ENCODE data around the gene TBXAS1.
A peak's percentile ranks its signal among the peaks of the same experiment; 100 is the strongest.

Gene TBXAS1

GRCh38 chr7:139984642-139985539 lies 155.8 kb downstream of the TBXAS1 start:
- no peak for DNase-seq

- DNase-seq = no peak
Observed at GRCh38 chr7:139985811-139986210, 156.7 kb downstream of the TBXAS1 start.

GRCh38 chr7:139987691-139988516 lies 158.8 kb downstream of the TBXAS1 start:
- no peak for DNase-seq

GRCh38 chr7:139989366-139990141 lies 160.5 kb downstream of the TBXAS1 start:
- no peak for DNase-seq

GRCh38 chr7:139990142-139990535 lies 161.1 kb downstream of the TBXAS1 start:
- DNase-seq = no peak

- no peak for DNase-seq
Observed at GRCh38 chr7:139990571-139991268, 161.7 kb downstream of the TBXAS1 start.

GRCh38 chr7:139991269-139991666 lies 162.2 kb downstream of the TBXAS1 start:
- DNase-seq = no peak

GRCh38 chr7:139991911-139992310 lies 162.8 kb downstream of the TBXAS1 start:
- no peak for DNase-seq

- no peak for DNase-seq
Observed at GRCh38 chr7:139992353-139993044, 163.4 kb downstream of the TBXAS1 start.

GRCh38 chr7:139993169-139993568 lies 164.1 kb downstream of the TBXAS1 start:
- DNase-seq = no peak

- DNase-seq = no peak
Observed at GRCh38 chr7:139993592-139993991, 164.5 kb downstream of the TBXAS1 start.

- DNase-seq = no peak
Observed at GRCh38 chr7:139994356-139994755, 165.3 kb downstream of the TBXAS1 start.

GRCh38 chr7:139995017-139995915 lies 166.2 kb downstream of the TBXAS1 start:
- peak; percentile 47 for DNase-seq

- DNase-seq = no peak
Observed at GRCh38 chr7:139998572-139998971, 169.5 kb downstream of the TBXAS1 start.

GRCh38 chr7:139999516-139999915 lies 170.5 kb downstream of the TBXAS1 start:
- no peak for DNase-seq

- no peak for DNase-seq
Observed at GRCh38 chr7:140000666-140001268, 171.7 kb downstream of the TBXAS1 start.

- no peak for DNase-seq
Observed at GRCh38 chr7:140003913-140004382, 174.9 kb downstream of the TBXAS1 start.

GRCh38 chr7:140004672-140005071 lies 175.6 kb downstream of the TBXAS1 start:
- no peak for DNase-seq

GRCh38 chr7:140005341-140005740 lies 176.3 kb downstream of the TBXAS1 start:
- no peak for DNase-seq
